ENCODE data around the gene MTMR6.

MTMR6 gene

GRCh38 chr13:25276748-25277147, 10.5 kb downstream of the MTMR6 start:
- FAIRE-seq: no peak

DNA sequence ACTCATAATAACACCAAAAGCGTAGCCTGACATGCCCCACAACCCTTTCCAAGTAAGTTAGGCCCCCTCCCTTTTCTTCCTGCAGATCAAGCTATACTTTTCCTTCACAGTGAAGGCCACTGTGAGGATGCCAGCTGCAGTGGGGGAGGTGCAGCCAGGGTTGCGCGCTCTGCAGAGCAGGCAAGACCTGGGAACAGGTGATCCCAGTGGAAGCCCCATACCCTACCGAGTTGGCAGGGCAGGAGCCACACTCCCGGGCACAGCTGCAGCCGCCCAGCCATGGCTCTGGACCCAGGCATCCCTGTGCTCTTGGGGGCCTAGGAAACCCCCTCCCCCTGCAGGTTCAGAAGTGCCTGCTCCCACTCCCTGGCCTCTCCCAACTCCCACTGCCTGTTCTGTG, 18.7 kb downstream of the MTMR6 start:
- FAIRE-seq: no peak

DNA sequence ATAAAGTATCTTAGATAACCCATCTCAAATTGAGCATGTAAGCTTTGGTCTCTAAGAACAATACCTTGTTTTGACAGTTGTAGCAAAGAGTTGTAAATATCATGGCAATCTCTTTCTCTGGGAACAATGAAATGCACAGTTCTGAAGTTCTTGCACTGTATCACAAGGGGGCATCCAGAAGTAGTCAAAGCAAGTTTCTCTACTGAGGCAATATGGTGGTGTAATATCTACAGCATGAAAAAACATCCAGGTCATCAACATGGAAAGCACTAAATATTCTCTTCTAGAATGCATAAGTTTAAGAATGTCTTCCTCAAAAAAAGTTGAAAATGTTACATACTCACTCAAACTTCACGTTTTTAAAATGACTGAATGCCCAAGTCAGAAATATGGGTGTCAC, 19.6 kb downstream of the MTMR6 start:
- FAIRE-seq: no peak

- FAIRE-seq: no peak
These were observed 20.6 kb downstream of the MTMR6 start for GRCh38 chr13:25266706-25267105.

- no peak for FAIRE-seq
These were observed 25.0 kb downstream of the MTMR6 start for GRCh38 chr13:25262261-25262660.

DNA sequence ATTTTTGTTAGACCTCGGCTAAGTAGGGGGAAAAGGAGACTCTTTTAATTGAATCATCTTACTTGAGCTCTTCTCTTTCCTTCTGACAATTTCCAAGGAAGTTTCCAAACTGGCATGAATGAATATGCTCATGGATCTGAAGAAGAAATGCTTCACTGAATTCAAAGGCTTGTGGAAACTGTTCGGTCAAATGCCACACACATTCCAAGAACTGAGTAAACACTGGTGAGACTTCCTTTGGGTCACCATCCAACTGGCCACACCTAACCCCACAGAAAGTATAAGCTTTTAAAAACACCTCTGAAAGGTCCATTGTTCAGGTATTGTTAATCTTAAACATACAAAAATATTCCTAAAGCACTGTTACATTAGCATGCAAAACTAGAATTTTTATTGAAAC, 33.6 kb downstream of the MTMR6 start:
- no peak for FAIRE-seq

GRCh38 chr13:25252752-25253151, 34.5 kb downstream of the MTMR6 start:
- no peak for FAIRE-seq

DNA sequence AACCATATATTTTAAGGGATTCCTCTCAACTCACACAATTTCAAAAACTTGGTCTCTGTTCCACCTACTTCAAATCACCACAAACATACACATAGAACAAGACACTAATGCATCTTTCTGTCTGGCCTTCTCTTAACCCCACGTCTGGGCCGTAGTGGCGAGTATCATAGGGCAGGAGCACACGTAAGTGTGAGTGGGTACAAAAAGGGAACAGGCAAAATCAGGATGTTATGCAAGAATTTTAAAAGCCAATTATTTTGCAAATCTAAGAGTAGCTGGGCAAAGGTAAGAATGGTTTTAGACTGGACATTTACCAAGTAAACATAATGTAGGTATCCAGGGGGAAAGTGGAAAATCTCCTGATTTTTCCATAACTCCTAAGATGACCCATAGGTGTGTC, 35.1 kb downstream of the MTMR6 start:
- no peak for FAIRE-seq

DNA sequence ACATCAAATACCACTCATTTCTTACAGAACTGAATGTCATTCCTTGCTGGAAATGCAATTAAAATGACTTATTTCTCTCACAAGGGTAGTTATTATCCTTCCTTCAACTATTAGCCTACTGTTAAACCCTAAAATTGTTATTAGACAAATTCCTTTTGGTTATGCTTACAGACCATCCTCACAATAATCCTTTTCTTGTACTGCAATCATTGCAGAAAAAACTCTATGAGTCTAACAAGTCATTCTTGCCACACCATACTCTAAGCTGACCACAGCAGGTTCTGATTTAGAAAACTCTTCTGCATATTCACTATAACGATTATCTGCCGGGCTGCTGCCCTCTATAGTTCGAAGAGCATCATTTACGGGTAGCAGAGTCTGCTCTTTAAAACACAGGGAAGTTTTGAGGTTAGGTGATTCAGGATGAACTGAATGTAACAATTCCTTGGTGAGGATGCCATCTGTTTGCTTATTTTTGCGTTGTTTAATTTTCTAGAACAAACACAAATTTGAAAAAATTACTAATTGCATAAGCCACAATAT, 38.2 kb downstream of the MTMR6 start:
- no peak for FAIRE-seq

DNA sequence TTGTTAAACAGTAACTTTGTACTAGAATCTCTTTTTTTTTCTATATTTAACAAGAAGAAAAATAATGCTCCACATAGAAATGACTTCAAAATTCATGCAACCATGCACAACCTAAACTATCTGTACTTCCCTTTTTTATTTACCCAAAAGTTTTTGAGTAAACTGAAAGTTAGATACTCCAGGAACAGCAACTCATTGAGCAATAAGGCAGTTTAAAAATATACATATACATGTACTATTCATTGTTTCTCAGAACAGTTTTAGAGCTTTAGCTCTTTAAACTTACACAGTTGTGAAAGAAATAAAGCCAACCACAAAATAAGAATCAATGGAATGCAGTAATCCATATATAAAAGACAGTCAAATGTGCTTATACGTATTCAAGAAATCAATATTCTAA, 39.2 kb downstream of the MTMR6 start:
- FAIRE-seq: no peak

- FAIRE-seq: no peak
These were observed 39.9 kb downstream of the MTMR6 start for GRCh38 chr13:25247360-25247759.

GRCh38 chr13:25244123-25244522, 43.2 kb downstream of the MTMR6 start:
- FAIRE-seq: no peak

DNA sequence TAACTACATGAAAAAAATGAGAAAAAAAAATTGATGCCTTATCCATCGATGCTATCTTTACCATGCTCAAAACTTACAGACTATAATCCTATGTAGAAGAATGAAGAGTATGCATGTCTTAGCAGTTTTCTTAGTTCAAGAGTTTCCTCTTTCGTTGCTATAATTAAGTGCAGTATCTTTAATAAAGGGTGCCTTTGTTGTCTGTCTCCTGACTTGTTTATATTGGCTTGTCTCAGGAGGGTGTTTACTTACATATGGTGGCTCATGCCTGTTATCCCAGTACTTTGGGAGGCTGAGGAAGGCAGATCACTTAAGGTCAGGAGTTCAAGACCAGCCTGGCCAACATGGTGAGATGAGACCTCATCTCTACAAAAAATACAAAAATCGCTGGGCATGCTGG, 44.3 kb downstream of the MTMR6 start:
- FAIRE-seq: no peak

DNA sequence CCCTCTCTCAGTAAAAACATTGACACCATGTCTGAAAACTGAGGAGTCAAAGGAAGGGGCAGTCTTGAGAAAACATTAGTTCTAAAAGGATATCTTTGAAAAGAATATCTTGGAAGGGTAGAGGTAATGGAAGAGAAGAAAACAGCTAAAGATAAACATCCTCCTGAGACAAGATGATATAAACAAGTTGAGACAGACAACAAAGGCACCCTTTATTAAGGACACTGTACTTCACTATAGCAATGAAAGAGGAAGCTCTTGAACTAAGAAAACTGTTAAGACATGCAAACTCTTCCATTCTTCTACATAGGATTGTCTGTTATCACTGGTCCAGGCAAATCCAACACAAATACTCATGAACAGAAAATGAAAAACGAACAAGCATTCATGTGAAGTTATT, 46.3 kb downstream of the MTMR6 start:
- FAIRE-seq: no peak

DNA sequence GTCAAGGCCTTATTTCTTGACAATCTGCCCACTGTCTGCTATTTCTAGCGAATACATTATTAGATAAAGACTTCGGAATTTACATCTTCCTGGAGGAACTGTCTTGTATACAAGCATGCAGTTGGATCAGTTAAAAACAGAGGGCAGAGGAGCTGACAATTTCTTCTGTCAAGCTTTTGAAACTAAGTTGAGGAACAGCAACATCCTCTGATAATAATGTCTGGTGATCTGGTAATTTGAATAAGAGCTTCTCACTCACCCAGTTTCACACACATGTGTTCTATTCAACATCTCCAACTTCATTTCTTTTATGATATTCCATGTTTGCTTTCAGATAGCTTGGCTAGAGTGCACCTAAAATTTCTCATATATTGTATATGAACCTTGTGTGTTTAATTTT, 50.2 kb downstream of the MTMR6 start:
- FAIRE-seq: no peak

- no peak for FAIRE-seq
These were observed 53.4 kb downstream of the MTMR6 start for GRCh38 chr13:25233861-25234260.

- FAIRE-seq: peak; percentile 60
These were observed 54.3 kb downstream of the MTMR6 start for GRCh38 chr13:25232937-25233515.

DNA sequence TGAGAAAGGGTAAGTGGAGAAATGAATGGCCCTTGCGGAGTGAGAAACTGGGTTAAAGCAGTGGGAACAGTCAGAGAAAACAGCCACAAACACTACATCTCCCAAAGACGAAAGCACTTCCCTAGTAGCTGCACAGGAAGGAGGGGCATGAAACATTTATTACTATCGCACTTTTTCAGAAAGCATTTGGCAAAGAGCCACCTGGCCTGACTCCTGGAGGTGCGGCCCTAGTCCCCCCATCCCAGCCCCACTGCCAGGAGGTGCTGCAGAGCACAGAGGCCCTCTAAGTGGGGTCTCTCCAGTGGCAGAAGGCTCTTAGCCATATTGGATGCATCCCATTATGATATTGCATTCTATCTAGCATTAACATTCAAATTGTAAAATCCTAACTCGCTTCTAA, 55.8 kb downstream of the MTMR6 start:
- no peak for FAIRE-seq

GRCh38 chr13:25227690-25228089, 59.6 kb downstream of the MTMR6 start:
- no peak for FAIRE-seq

DNA sequence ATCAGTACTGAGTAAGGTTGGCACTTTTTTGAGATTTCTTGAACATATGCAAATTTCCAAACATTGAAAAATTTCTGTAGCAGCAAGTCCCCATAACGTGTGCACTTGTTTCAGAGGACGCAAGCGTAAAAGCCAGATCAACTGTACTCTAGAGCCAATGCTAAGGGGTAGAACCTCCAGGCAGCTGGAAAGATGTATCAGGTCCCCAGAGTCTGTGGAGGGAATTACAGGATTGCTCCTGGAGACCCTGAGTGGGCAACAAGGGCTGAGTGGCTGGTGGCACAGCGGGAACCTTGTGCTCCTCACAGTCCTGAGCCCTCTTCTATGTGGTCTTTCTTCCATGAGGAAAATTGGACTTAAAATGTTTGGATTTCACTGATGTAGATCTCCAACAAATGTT, 61.3 kb downstream of the MTMR6 start:
- no peak for FAIRE-seq

GRCh38 chr13:25224151-25224550, 63.1 kb downstream of the MTMR6 start:
- FAIRE-seq: no peak

GRCh38 chr13:25222740-25223139, 64.5 kb downstream of the MTMR6 start:
- no peak for FAIRE-seq

DNA sequence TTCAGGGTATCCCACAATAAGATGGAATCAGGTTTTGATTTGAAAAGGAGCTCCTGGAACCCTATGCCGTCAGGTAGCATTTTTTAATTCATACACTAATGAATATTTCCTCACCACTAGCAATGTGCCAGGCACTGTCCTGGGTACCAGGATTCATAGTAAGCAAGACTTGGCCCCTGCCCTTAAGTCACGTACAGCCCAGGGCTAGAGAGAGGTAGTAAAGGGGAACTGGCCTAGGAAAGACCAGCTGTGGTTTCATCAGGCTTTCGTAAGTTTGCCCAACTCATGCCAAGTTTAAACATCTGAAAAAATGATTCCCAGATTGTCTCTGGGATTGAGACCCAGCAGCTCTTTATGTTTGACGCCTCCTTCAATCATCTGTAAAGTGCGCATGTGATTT, 69.3 kb downstream of the MTMR6 start:
- FAIRE-seq: no peak

- FAIRE-seq: no peak
These were observed 70.0 kb downstream of the MTMR6 start for GRCh38 chr13:25217023-25217885.

GRCh38 chr13:25215253-25215575, 72.1 kb downstream of the MTMR6 start:
- FAIRE-seq: no peak
